Prostate gland (tissue), 2 donors: ENCODE results near the gene TMIGD1. TPM values are rescaled to one million over a fixed set of nuclear protein-coding genes. Genes with fewer than 3 reads are reported as not detected.
A peak's percentile ranks its signal among the peaks of the same experiment; 100 is the strongest.

Experiments used
- DNase-seq: peaks from one replicate; pipeline ENCODE4 v3.0.0-alpha.2; 2019; ENCODE audit warnings: low spot score
- H3K27ac ChIP-seq, 2 donors: fragments of 200-600 bp; sonication (generic); 2 replicates each; pipeline ENCODE4 v1.5.1; 2017 to 2019
- H3K27me3 ChIP-seq: fragments of 200-600 bp; sonication (generic); replicated peaks from 2 replicates; pipeline ENCODE4 v1.5.1; 2019; ENCODE audit not compliant: insufficient read depth
- H3K36me3 ChIP-seq, 2 donors: fragments of 200-600 bp; sonication (generic); 1 replicate in 1 of 2; 2 replicates in 1 of 2; pipeline versions ENCODE4 v1.5.1 to v1.8.1; 2017 to 2019
- H3K4me1 ChIP-seq: fragments of 200-600 bp; sonication (generic); replicated peaks from 2 replicates; pipeline ENCODE4 v1.5.1; 2019
- H3K4me3 ChIP-seq, 2 donors: fragments of 200-600 bp; sonication (generic); 2 replicates each; pipeline ENCODE4 v1.5.1; 2017 to 2019
- H3K9me3 ChIP-seq: fragments of 200-600 bp; sonication (generic); 2 replicates; pipeline ENCODE4 v1.5.1; 2017
- CTCF ChIP-seq, 4 experiments: fragments of 200-600 bp in 2 of 4; fragments of 450-650 bp in 2 of 4; sonication (generic) in 2 of 4; IDR thresholded peaks; 1 replicate in 3 of 4; 2 replicates in 1 of 4; pipeline ENCODE4 v1.5.1; 2016 to 2019; ENCODE audit warnings: antibody characterized with exemption in 4 of 4, mild to moderate bottlenecking in 2 of 4, moderate library complexity in 2 of 4
- POLR2A ChIP-seq: fragments of 450-650 bp; IDR thresholded peaks from one replicate; pipeline ENCODE4 v1.6.1; 2016; ENCODE audit warnings: antibody characterized with exemption, mild to moderate bottlenecking
- POLR2AphosphoS5 ChIP-seq: sonication (generic); formaldehyde crosslinking; IDR thresholded peaks from one replicate; pipeline ENCODE4 v1.6.1; 2017; ENCODE audit warnings: antibody characterized with exemption
- WGBS: methylation state at CpG from one replicate; pipeline ENCODE4 v1.1.5; 2018; 5-methylcytosine and 5-hydroxymethylcytosine counted together
- intact Hi-C: fragments of 100-400 bp; cut with DNase I; formaldehyde crosslinking; loops from one replicate; pipeline ENCODE4 v1.14.2; 2022
- total RNA-seq, 2 donors: library from RNA; depleted of rRNA; stranded (reverse); fragments of >200 nt; gene quantifications; one replicate each; pipeline ENCODE4 v1.1.0, GENCODE V29; 2016

The TMIGD1 gene
- total RNA-seq, 2 donors from 2014 or later: not detected

- Histone ChIP-seq H3K4me1 (peaks cover 16% of the 10 kb centered on the region), H3K27me3 (no peaks in the 10 kb centered on the region), H3K4me3 (no peak overlapping the region), H3K9me3 (no peaks in the 10 kb centered on the region), H3K36me3 (no peaks in the 10 kb centered on the region), H3K27ac (no peak overlapping the region)
- intact Hi-C loops: loop anchor here (10.0 kb wide), 1 partner anchor 133 kb away; the partner anchor contains the start of gene GOSR1
- 78% methylated on average over 5 of the region's 5 CpGs for WGBS
- DNase-seq: no peak
- TF ChIP-seq POLR2A: no peak
- TF ChIP-seq CTCF (IDR thresholded peaks at IDR 0.05): no peak
- TF ChIP-seq POLR2AphosphoS5: no peak
These were observed 7.9 kb upstream of the TMIGD1 start for GRCh38 chr17:30341703-30342249.

GRCh38 chr17:30340801-30341356 is 7.0 kb upstream of the TMIGD1 start:
- intact Hi-C loops: loop anchor here (10.0 kb wide), 1 partner anchor 134 kb away; the partner anchor contains the start of gene GOSR1
- 22% methylated on average over 6 of the region's 6 CpGs for WGBS
- Histone ChIP-seq H3K36me3 (no peaks in the 10 kb centered on the region), H3K4me1 (peaks cover 16% of the 10 kb centered on the region), H3K27ac (peak overlapping the region; percentile 50 to 61), H3K27me3 (no peaks in the 10 kb centered on the region), H3K9me3 (no peaks in the 10 kb centered on the region), H3K4me3 (no peak overlapping the region)
- no peak for TF ChIP-seq CTCF (IDR thresholded peaks at IDR 0.05)
- DNase-seq: no peak

GRCh38 chr17:30339086-30339485 is 5.2 kb upstream of the TMIGD1 start:
- Histone ChIP-seq H3K4me3 (no peak overlapping the region), H3K27ac (no peak overlapping the region), H3K27me3 (no peaks in the 10 kb centered on the region), H3K9me3 (no peaks in the 10 kb centered on the region), H3K36me3 (no peaks in the 10 kb centered on the region), H3K4me1 (peaks cover 5% of the 10 kb centered on the region)
- no peak for TF ChIP-seq CTCF (IDR thresholded peaks at IDR 0.05)
- no peak for TF ChIP-seq POLR2AphosphoS5
- no peak for TF ChIP-seq POLR2A
- DNase-seq: no peak
- intact Hi-C loops: no loop called here
- 86% methylated on average over 2 of the region's 2 CpGs for WGBS

GRCh38 chr17:30337393-30337999 is 3.6 kb upstream of the TMIGD1 start:
- H3K4me3 ChIP-seq: no peak overlapping the region
- H3K9me3 ChIP-seq: no peaks in the 10 kb centered on the region
- TF ChIP-seq POLR2AphosphoS5: no peak
- no peak for TF ChIP-seq CTCF (IDR thresholded peaks at IDR 0.05)
- no peak for TF ChIP-seq POLR2A
- intact Hi-C loops: no loop called here
- H3K27ac ChIP-seq: no peak overlapping the region
- DNase-seq: no peak
- H3K4me1 ChIP-seq: peaks cover 10% of the 10 kb centered on the region
- 97% methylated on average over 1 of the region's 1 CpG for WGBS
- H3K27me3 ChIP-seq: no peaks in the 10 kb centered on the region
- no peaks in the 10 kb centered on the region for H3K36me3 ChIP-seq
